Activated T-cell treated with anti-CD3 and anti-CD28 coated beads, Interleukin-2, amount 50 U/mL, for 24 hours (primary cell): ENCODE data around the gene STRN4.

ENCODE experiments used
- DNase-seq: peaks from one replicate; pipeline ENCODE4 v3.0.0-alpha.2; 2020
- H3K27ac Mint-ChIP-seq: 2 replicates; pipeline ENCODE4 v1.8.0; 2020; ENCODE audit warnings: mild to moderate bottlenecking, mixed read lengths
- H3K27me3 Mint-ChIP-seq: 2 replicates; pipeline ENCODE4 v1.8.0; 2020; ENCODE audit warnings: mixed read lengths
- H3K36me3 Mint-ChIP-seq: 2 replicates; pipeline ENCODE4 v1.8.0; 2020; ENCODE audit warnings: low read depth, mixed read lengths
- H3K4me1 Mint-ChIP-seq: 2 replicates; pipeline ENCODE4 v1.8.0; 2020; ENCODE audit warnings: low read depth, mixed read lengths
- H3K4me3 Mint-ChIP-seq: 2 replicates; pipeline ENCODE4 v1.8.0; 2020; ENCODE audit warnings: mild to moderate bottlenecking, moderate library complexity, mixed read lengths
- H3K9me3 Mint-ChIP-seq: 2 replicates; pipeline ENCODE4 v1.8.0; 2020; ENCODE audit warnings: mixed read lengths

Gene STRN4

DNA sequence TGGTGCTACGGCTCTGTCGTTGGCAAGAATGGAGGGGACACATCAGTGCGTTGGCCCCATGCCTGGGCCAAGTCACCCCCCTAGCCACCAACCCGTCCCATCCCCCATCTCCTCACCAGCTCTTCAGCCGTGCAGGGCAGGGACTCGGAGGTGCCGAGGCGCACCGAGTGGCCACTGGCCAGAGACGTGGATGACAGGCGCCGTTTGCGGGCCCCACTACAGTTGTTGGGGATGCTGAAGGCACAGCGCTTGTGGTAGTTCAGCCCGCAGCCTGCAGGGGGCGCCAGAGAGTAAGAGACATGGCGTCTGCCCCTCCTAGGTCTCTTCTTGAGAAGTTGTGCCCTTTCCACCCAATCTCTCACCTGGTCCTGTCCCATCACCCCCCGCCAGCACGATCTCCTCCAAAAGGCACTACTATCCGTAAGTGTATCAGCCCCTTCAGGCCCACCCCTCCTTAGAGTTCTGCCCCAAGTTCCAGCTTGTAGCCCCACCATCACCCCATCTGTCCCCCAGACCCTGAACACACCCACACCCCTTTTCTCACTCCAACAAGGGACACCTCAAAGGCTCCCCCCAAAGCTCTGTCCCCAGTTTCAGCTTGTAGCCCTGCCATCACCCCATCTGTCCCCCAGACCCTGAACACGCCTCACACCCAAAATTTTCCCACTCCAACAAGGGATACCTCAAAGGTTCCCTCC lies 41.7 kb downstream of the STRN4 start:
- DNase-seq = peak; percentile 94
- Mint-ChIP-seq H3K36me3 (peaks cover 88% of the 10 kb centered on the region), H3K4me1 (peaks cover 7% of the 10 kb centered on the region), H3K27me3 (no peaks in the 10 kb centered on the region), H3K27ac (peak overlapping the region; percentile 50), H3K9me3 (no peaks in the 10 kb centered on the region), H3K4me3 (no peak overlapping the region)

GRCh38 chr19:46700704-46701103 lies 45.5 kb downstream of the STRN4 start:
- peaks cover 90% of the 10 kb centered on the region for H3K36me3 Mint-ChIP-seq
- no peaks in the 10 kb centered on the region for H3K27me3 Mint-ChIP-seq
- no peak for DNase-seq
- H3K27ac Mint-ChIP-seq = peak overlapping the region; percentile 26
- H3K4me1 Mint-ChIP-seq = peaks cover 7% of the 10 kb centered on the region
- H3K9me3 Mint-ChIP-seq = no peaks in the 10 kb centered on the region
- no peak overlapping the region for H3K4me3 Mint-ChIP-seq

GRCh38 chr19:46698395-46699321 lies 47.6 kb downstream of the STRN4 start:
- H3K27me3 Mint-ChIP-seq = no peaks in the 10 kb centered on the region
- H3K36me3 Mint-ChIP-seq = peaks cover 91% of the 10 kb centered on the region
- no peaks in the 10 kb centered on the region for H3K9me3 Mint-ChIP-seq
- DNase-seq = no peak
- H3K4me1 Mint-ChIP-seq = no peaks in the 10 kb centered on the region
- H3K27ac Mint-ChIP-seq = peak overlapping the region; percentile 59
- H3K4me3 Mint-ChIP-seq = no peak overlapping the region

- no peak for DNase-seq
- peaks cover 94% of the 10 kb centered on the region for H3K36me3 Mint-ChIP-seq
- H3K27me3 Mint-ChIP-seq = no peaks in the 10 kb centered on the region
These were observed 48.9 kb downstream of the STRN4 start for GRCh38 chr19:46697204-46697960.

DNA sequence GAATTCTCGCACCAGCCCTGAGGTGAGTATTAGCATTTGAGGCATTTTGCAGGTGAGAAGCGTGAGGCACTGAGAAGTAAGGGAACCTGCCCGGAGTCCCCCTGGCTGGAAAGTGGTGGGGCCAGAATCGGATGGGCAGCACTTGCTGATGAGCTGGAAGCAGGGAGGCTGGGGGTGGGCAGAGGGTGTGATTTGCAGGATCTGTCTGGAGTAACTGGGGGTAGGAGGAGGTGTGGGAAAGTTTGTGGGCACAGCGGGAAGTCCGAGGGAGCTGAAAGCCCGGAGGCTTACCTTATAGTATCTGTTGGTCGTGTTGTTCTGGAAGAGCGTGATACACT lies 49.4 kb downstream of the STRN4 start:
- H3K27ac Mint-ChIP-seq = no peak overlapping the region
- H3K4me1 Mint-ChIP-seq = no peaks in the 10 kb centered on the region
- H3K36me3 Mint-ChIP-seq = peaks cover 94% of the 10 kb centered on the region
- H3K27me3 Mint-ChIP-seq = no peaks in the 10 kb centered on the region
- no peaks in the 10 kb centered on the region for H3K9me3 Mint-ChIP-seq
- no peak for DNase-seq
- H3K4me3 Mint-ChIP-seq = no peak overlapping the region

More at GRCh38 chr19:46697204-46697960, 48.9 kb downstream of the STRN4 start:
- Mint-ChIP-seq H3K4me3 (no peak overlapping the region), H3K9me3 (no peaks in the 10 kb centered on the region), H3K27ac (no peak overlapping the region), H3K4me1 (no peaks in the 10 kb centered on the region)

GRCh38 chr19:46696052-46696451 lies 50.2 kb downstream of the STRN4 start:
- H3K4me1 Mint-ChIP-seq = no peaks in the 10 kb centered on the region
- peaks cover 95% of the 10 kb centered on the region for H3K36me3 Mint-ChIP-seq
- peak overlapping the region; percentile 18 for H3K27ac Mint-ChIP-seq
- H3K27me3 Mint-ChIP-seq = no peaks in the 10 kb centered on the region
- H3K9me3 Mint-ChIP-seq = no peaks in the 10 kb centered on the region
- no peak for DNase-seq
- no peak overlapping the region for H3K4me3 Mint-ChIP-seq

DNA sequence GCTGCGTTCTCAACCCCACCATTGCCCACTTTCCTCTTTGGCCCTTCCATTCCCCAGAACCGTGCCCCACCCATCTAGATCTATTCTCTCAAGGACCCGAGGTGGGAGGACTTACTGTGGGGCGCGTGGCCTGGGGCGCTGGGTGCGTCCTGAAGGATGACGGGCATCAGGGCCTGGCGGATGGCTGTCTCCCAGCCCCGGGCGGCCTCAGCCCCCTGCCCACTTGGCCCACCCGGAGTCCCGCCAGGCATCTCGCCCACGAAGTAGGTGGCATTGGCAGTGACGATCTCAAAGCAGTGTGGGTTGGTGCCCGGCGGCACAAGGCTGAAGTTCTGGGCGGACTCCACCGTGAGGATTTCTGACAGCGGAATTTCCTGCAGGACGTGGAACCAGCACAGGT lies 52.5 kb downstream of the STRN4 start:
- Mint-ChIP-seq H3K36me3 (peaks cover 97% of the 10 kb centered on the region), H3K27ac (peak overlapping the region; percentile 67), H3K9me3 (no peaks in the 10 kb centered on the region), H3K4me1 (no peaks in the 10 kb centered on the region), H3K27me3 (no peaks in the 10 kb centered on the region), H3K4me3 (no peak overlapping the region)
- DNase-seq = no peak

- Mint-ChIP-seq H3K36me3 (peaks cover 94% of the 10 kb centered on the region), H3K27me3 (no peaks in the 10 kb centered on the region), H3K4me3 (no peak overlapping the region), H3K27ac (peak overlapping the region; percentile 67), H3K4me1 (no peaks in the 10 kb centered on the region), H3K9me3 (no peaks in the 10 kb centered on the region)
- DNase-seq = no peak
These were observed 53.1 kb downstream of the STRN4 start for GRCh38 chr19:46692918-46693722.

- H3K27ac Mint-ChIP-seq = no peak overlapping the region
- no peaks in the 10 kb centered on the region for H3K27me3 Mint-ChIP-seq
- H3K36me3 Mint-ChIP-seq = peaks cover 93% of the 10 kb centered on the region
- no peak for DNase-seq
- H3K4me1 Mint-ChIP-seq = no peaks in the 10 kb centered on the region
- H3K4me3 Mint-ChIP-seq = no peak overlapping the region
- H3K9me3 Mint-ChIP-seq = no peaks in the 10 kb centered on the region
These were observed 54.3 kb downstream of the STRN4 start for GRCh38 chr19:46691948-46692347.

DNA sequence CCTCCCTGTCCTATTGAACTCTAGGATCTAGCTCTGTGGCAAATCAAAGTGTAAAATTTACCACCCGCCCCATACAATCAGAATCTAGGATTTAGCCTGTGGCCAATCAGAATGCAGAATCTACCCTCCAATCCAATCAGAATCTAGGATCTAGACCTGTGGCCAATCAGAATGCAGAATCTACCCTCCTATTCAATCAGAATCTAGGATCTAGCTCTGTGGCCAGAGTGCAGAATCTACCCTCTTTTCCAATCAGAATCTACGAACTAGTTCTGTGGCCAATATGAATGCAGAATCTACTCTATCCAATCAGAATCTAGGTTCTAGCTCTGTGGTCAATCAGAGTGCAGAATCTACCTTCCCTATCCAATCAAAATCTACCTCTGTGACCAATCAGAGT lies 55.1 kb downstream of the STRN4 start:
- peaks cover 91% of the 10 kb centered on the region for H3K36me3 Mint-ChIP-seq
- no peak overlapping the region for H3K27ac Mint-ChIP-seq
- no peaks in the 10 kb centered on the region for H3K27me3 Mint-ChIP-seq
- H3K4me1 Mint-ChIP-seq = no peaks in the 10 kb centered on the region
- H3K4me3 Mint-ChIP-seq = no peak overlapping the region
- DNase-seq = no peak
- H3K9me3 Mint-ChIP-seq = no peaks in the 10 kb centered on the region

DNA sequence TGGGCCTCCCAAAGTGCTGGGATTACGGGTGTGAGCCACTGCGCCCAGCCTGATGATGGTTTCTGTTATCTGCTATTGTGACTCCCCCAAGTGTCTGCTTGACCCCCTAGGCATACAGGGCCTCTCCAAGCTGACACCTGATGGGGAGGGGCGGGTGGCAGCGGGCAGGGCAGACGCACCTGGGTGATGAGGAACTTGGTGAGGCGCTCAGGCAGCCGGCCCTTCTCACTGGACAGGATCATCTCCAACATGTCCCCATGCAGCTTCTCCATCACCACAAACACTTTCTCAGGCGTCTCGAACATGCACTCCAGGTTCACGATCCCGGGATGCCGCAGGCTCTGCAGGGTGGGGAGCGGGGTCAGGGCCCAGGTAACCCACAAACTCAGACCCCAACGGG lies 56.9 kb downstream of the STRN4 start:
- H3K27ac Mint-ChIP-seq = no peak overlapping the region
- no peaks in the 10 kb centered on the region for H3K4me1 Mint-ChIP-seq
- no peaks in the 10 kb centered on the region for H3K27me3 Mint-ChIP-seq
- H3K4me3 Mint-ChIP-seq = no peak overlapping the region
- H3K36me3 Mint-ChIP-seq = peaks cover 92% of the 10 kb centered on the region
- DNase-seq = no peak
- H3K9me3 Mint-ChIP-seq = no peaks in the 10 kb centered on the region

GRCh38 chr19:46687438-46688145 lies 58.7 kb downstream of the STRN4 start:
- peak overlapping the region; percentile 44 for H3K27ac Mint-ChIP-seq
- no peak overlapping the region for H3K4me3 Mint-ChIP-seq
- no peaks in the 10 kb centered on the region for H3K27me3 Mint-ChIP-seq
- peaks cover 87% of the 10 kb centered on the region for H3K36me3 Mint-ChIP-seq
- no peak for DNase-seq
- H3K4me1 Mint-ChIP-seq = no peaks in the 10 kb centered on the region
- no peaks in the 10 kb centered on the region for H3K9me3 Mint-ChIP-seq

GRCh38 chr19:46685189-46685588 lies 61.1 kb downstream of the STRN4 start:
- Mint-ChIP-seq H3K4me1 (no peaks in the 10 kb centered on the region), H3K36me3 (peaks cover 82% of the 10 kb centered on the region), H3K27me3 (no peaks in the 10 kb centered on the region), H3K4me3 (no peak overlapping the region), H3K9me3 (no peaks in the 10 kb centered on the region), H3K27ac (peak overlapping the region; percentile 2)
- no peak for DNase-seq
